Measurements from ENCODE around the gene EMILIN2.

- TF ChIP-seq CTCF (IDR thresholded peaks at IDR 0.05; ENCODE audit: insufficient read depth, low read length) (no peak), POLR2AphosphoS5 (IDR thresholded peaks at IDR 0.05; ENCODE audit: low read depth) (no peak), GABPA (IDR thresholded peaks at IDR 0.05; ENCODE audit: low read depth) (no peak), REST (IDR thresholded peaks at IDR 0.05; ENCODE audit: insufficient replicate concordance, low read depth) (no peak)
Measured at GRCh38 chr18:2883076-2883735, 36.4 kb downstream of the EMILIN2 start.

All from HL-60 (cell line).